ENCODE measurements around the gene VRK1. TPM values are rescaled to one million over a fixed set of nuclear protein-coding genes. Genes with fewer than 3 reads are reported as not detected.

The VRK1 gene
- total and polyA plus RNA-seq, 10 of the 15 experiments (the other 5 are each of a cell fraction or from before 2014, with no cell fraction given) = 50.9 to 137 (median 84.7) TPM

GRCh38 chr14:96894966-96895365 lies 97.8 kb downstream of the VRK1 start:
- BruUV-seq (replicated peaks) = no TSS peak
- H3K79me2 ChIP-seq (ENCODE audit: control insufficient read depth, insufficient read depth, low read length) = no peaks in the 10 kb centered on the region
- ATAC-seq = no peak
- no peaks in the 10 kb centered on the region for H3K27me3 ChIP-seq (replicated peaks in 1 of 2; ENCODE audit: control insufficient read depth in 2 of 2, insufficient read depth in 2 of 2, low read length in 1 of 2)
- ChIA-PET CTCF (no interaction called here), RAD21 (ENCODE audit: unreplicated experiment) (no interaction called here), SMC1A (ENCODE audit: uncharacterized antibody, unreplicated experiment) (interaction anchor here (1.1 kb wide), 1 partner anchor 43 kb away, joined by 3 read pairs; no protein-coding TSS in a partner anchor), POLR2A (no interaction called here)
- no peak overlapping the region for H3K27ac ChIP-seq (ENCODE audit: control insufficient read depth, insufficient read depth)
- FAIRE-seq = no peak
- H3K4me3 ChIP-seq = no peak overlapping the region
- intact Hi-C loops (cut with micrococcal nuclease; ENCODE audit: unreplicated experiment) (no loop called here), in situ Hi-C loops (cut with MboI) (no loop called here)
- H3K36me3 ChIP-seq (ENCODE audit: control insufficient read depth in 2 of 2, insufficient read depth in 2 of 2, low read length in 1 of 2) = no peaks in the 10 kb centered on the region; a peak in 2 of 4 replicates
- no peak overlapping the region for H3K9ac ChIP-seq (ENCODE audit: control insufficient read depth, insufficient read depth, low read length)
- TF ChIP-seq RCOR1 (conservative IDR thresholded peaks at IDR 0.05; ENCODE audit: low read depth, low read length) (no peak), ZNF622 (IDR thresholded peaks at IDR 0.05) (no peak), FOS (IDR thresholded peaks at IDR 0.05; ENCODE audit: borderline replicate concordance, extremely low read depth, insufficient read length) (no peak), RBBP5 (conservative IDR thresholded peaks at IDR 0.05) (no peak), ZBTB4 (CRISPR knock-in tag; IDR thresholded peaks at IDR 0.05) (no peak), NBN (IDR thresholded peaks at IDR 0.05) (no peak), SMC3 (IDR thresholded peaks at IDR 0.05; ENCODE audit: borderline replicate concordance, low read length) (no peak), LARP7 (IDR thresholded peaks at IDR 0.05) (no peak)
- no peaks in the 10 kb centered on the region for H3K9me3 ChIP-seq (replicated peaks; ENCODE audit: control insufficient read depth, insufficient read depth, low read length)
- H4K20me1 ChIP-seq (ENCODE audit: control insufficient read depth, insufficient read depth) = no peaks in the 10 kb centered on the region
- no peak overlapping the region for H2AFZ ChIP-seq (ENCODE audit: control insufficient read depth, low read depth, low read length)
- H3K4me1 ChIP-seq (ENCODE audit: control insufficient read depth, insufficient read depth, low read length) = peaks cover 11% of the 10 kb centered on the region
- DNase-seq (ENCODE audit: low read depth, low spot score) = no peak
- no peak overlapping the region; the same call in 1 of the 2 replicates for H3K4me2 ChIP-seq (ENCODE audit: control insufficient read depth, insufficient read depth)
- WGBS (ENCODE audit: insufficient coverage, insufficient replicate concordance, low lambda C conversion rate, missing lambda C conversion rate) = 98% methylated on average over 8 of the region's 8 CpGs

Data from GM12878 (cell line).